ENCODE measurements around the gene SSR4. TPM values are rescaled to one million over a fixed set of nuclear protein-coding genes. Genes with fewer than 3 reads are reported as not detected.
A peak's percentile ranks its signal among the peaks of the same experiment; 100 is the strongest.

Gene SSR4
- total RNA-seq, 1 experiment from 2014 or later, result 360 TPM

- TF ChIP-seq CTCF (IDR thresholded peaks at IDR 0.05; ENCODE audit: unreplicated experiment), result no peak
- intact Hi-C loops (cut with micrococcal nuclease; ENCODE audit: unreplicated experiment), result no loop called here
- H3K4me1 Mint-ChIP-seq (ENCODE audit: low read depth, unreplicated experiment), result peaks cover 9% of the 10 kb centered on the region
- H3K4me3 Mint-ChIP-seq (ENCODE audit: low read depth, unreplicated experiment), result no peak overlapping the region
- H3K36me3 Mint-ChIP-seq (ENCODE audit: insufficient read depth, unreplicated experiment), result peaks cover 25% of the 10 kb centered on the region
- H3K27ac Mint-ChIP-seq (ENCODE audit: unreplicated experiment), result no peak overlapping the region
- H3K9me3 Mint-ChIP-seq (ENCODE audit: low read depth, unreplicated experiment), result no peaks in the 10 kb centered on the region
- H3K27me3 Mint-ChIP-seq (ENCODE audit: unreplicated experiment), result peaks cover 15% of the 10 kb centered on the region
- no TSS peak for BruUV-seq (replicated peaks)
- CTCF ChIA-PET, result no interaction called here
- DNase-seq, result no peak
These were observed 16.3 kb upstream of the SSR4 start for GRCh38 chrX:153778181-153778580.

- intact Hi-C loops (cut with micrococcal nuclease; ENCODE audit: unreplicated experiment), result no loop called here
- Mint-ChIP-seq H3K27me3 (ENCODE audit: unreplicated experiment) (peaks cover 15% of the 10 kb centered on the region), H3K27ac (ENCODE audit: unreplicated experiment) (no peak overlapping the region), H3K36me3 (ENCODE audit: insufficient read depth, unreplicated experiment) (peaks cover 25% of the 10 kb centered on the region), H3K4me1 (ENCODE audit: low read depth, unreplicated experiment) (peaks cover 9% of the 10 kb centered on the region), H3K4me3 (ENCODE audit: low read depth, unreplicated experiment) (no peak overlapping the region), H3K9me3 (ENCODE audit: low read depth, unreplicated experiment) (no peaks in the 10 kb centered on the region)
- CTCF ChIA-PET, result no interaction called here
- peak; percentile 44 for DNase-seq
- peak; percentile 29 for TF ChIP-seq CTCF (IDR thresholded peaks at IDR 0.05; ENCODE audit: unreplicated experiment)
- no TSS peak for BruUV-seq (replicated peaks)
These were observed 15.8 kb upstream of the SSR4 start for GRCh38 chrX:153778684-153779101.

- Mint-ChIP-seq H3K4me3 (ENCODE audit: low read depth, unreplicated experiment) (no peak overlapping the region), H3K9me3 (ENCODE audit: low read depth, unreplicated experiment) (no peaks in the 10 kb centered on the region), H3K36me3 (ENCODE audit: insufficient read depth, unreplicated experiment) (peaks cover 31% of the 10 kb centered on the region), H3K27me3 (ENCODE audit: unreplicated experiment) (peaks cover 15% of the 10 kb centered on the region), H3K27ac (ENCODE audit: unreplicated experiment) (peak overlapping the region; percentile 87), H3K4me1 (ENCODE audit: low read depth, unreplicated experiment) (peaks cover 9% of the 10 kb centered on the region)
- TF ChIP-seq CTCF (IDR thresholded peaks at IDR 0.05; ENCODE audit: unreplicated experiment), result no peak
- intact Hi-C loops (cut with micrococcal nuclease; ENCODE audit: unreplicated experiment), result no loop called here
- CTCF ChIA-PET, result no interaction called here
- no TSS peak for BruUV-seq (replicated peaks)
- no peak for DNase-seq
These were observed 14.4 kb upstream of the SSR4 start for GRCh38 chrX:153779891-153780677.

GRCh38 chrX:153780678-153781427 is 13.6 kb upstream of the SSR4 start, which contains the start of gene SRPK3:
Gene SRPK3, plus strand, starts transcription at chrX:153781041. Its CDS starts 46 bp downstream, at chrX:153781087.
- H3K27me3 Mint-ChIP-seq (ENCODE audit: unreplicated experiment), result peaks cover 15% of the 10 kb centered on the region
- peaks cover 31% of the 10 kb centered on the region for H3K36me3 Mint-ChIP-seq (ENCODE audit: insufficient read depth, unreplicated experiment)
- no peak within 1 kb of the TSS for H3K4me3 Mint-ChIP-seq (ENCODE audit: low read depth, unreplicated experiment)
- no peaks in the 10 kb centered on the region for H3K9me3 Mint-ChIP-seq (ENCODE audit: low read depth, unreplicated experiment)
- TF ChIP-seq CTCF (IDR thresholded peaks at IDR 0.05; ENCODE audit: unreplicated experiment), result no peak
- no TSS peak for BruUV-seq (replicated peaks)
- no peak for DNase-seq
- intact Hi-C loops (cut with micrococcal nuclease; ENCODE audit: unreplicated experiment), result no loop called here
- CTCF ChIA-PET, result no interaction called here
- H3K4me1 Mint-ChIP-seq (ENCODE audit: low read depth, unreplicated experiment), result peaks cover 9% of the 10 kb centered on the region
- peak within 1 kb of the TSS; percentile 87 for H3K27ac Mint-ChIP-seq (ENCODE audit: unreplicated experiment)

Data from Calu3 (cell line).